ENCODE data around the gene PRR33.
A peak's percentile ranks its signal among the peaks of the same experiment; 100 is the strongest.

PRR33 gene

DNA sequence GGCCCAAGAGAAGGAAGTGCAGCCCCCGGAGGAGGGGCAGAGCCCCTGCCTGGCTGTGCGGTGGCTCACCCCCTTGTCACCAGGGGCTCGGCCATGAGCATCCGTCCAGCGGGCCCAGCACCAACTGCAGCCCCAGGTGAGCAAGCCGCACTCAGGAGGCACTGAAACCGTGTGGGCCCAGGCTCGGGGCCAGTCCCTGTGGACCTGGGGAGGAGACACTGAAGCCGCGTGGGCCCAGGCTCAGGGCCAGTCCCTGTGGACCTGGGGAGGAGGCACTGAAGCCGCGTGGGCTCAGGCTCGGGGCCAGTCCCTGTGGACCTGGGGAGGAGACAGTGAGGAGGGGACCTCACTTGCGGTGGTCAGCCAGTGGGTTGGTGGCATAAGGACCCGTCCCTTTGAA, 24.9 kb downstream of the PRR33 start:
- Histone ChIP-seq H3K4me3 (ENCODE audit: insufficient read length, low read depth) (no peak overlapping the region), H3K27me3 (ENCODE audit: insufficient read depth, insufficient read length) (peaks cover 29% of the 10 kb centered on the region), H3K4me1 (ENCODE audit: insufficient read depth, insufficient read length) (peaks cover 38% of the 10 kb centered on the region), H3K36me3 (ENCODE audit: insufficient read depth, insufficient read length, low read length) (no peaks in the 10 kb centered on the region), H3K9me3 (ENCODE audit: insufficient read depth, low read length) (no peaks in the 10 kb centered on the region), H3K9ac (ENCODE audit: insufficient read length, low read depth) (no peak overlapping the region)
- DNase-seq (ENCODE audit: low read depth, low spot score) = no peak
- TF ChIP-seq ZNF274 (IDR thresholded peaks at IDR 0.05; ENCODE audit: low read depth, low read length) (no peak), SUZ12 (IDR thresholded peaks at IDR 0.05; ENCODE audit: extremely low read depth, insufficient read depth, insufficient read length) (no peak), YY1 (IDR thresholded peaks at IDR 0.05; ENCODE audit: insufficient read depth, insufficient read length) (no peak)

DNA sequence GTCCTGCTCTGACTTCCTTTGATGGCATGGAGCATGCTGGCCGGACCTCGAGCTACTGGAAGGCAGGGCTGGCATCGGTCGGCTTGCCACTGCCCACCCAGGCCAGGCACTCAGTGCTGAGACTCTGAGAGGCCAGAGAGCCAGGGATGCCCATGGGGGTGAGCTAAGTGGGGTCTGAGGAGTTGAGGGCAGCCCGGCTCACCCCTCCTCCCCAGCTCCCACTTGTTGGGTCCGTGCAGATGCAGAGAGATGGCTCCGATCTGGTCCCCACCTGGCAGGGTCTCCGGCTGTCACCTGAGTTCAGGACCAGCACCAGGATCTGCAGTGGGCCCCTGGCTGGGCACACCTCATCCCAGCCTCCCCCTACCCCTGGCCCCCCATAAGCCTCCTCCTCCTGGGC, 25.5 kb downstream of the PRR33 start:
- no peak for DNase-seq (ENCODE audit: low read depth, low spot score)
- H3K9me3 ChIP-seq (ENCODE audit: insufficient read depth, low read length) = no peaks in the 10 kb centered on the region
- H3K4me3 ChIP-seq (ENCODE audit: insufficient read length, low read depth) = no peak overlapping the region
- H3K4me1 ChIP-seq (ENCODE audit: insufficient read depth, insufficient read length) = peaks cover 38% of the 10 kb centered on the region
- no peaks in the 10 kb centered on the region for H3K36me3 ChIP-seq (ENCODE audit: insufficient read depth, insufficient read length, low read length)
- H3K27me3 ChIP-seq (ENCODE audit: insufficient read depth, insufficient read length) = peaks cover 35% of the 10 kb centered on the region
- H3K9ac ChIP-seq (ENCODE audit: insufficient read length, low read depth) = no peak overlapping the region
- TF ChIP-seq YY1 (IDR thresholded peaks at IDR 0.05; ENCODE audit: insufficient read depth, insufficient read length) (no peak), SUZ12 (IDR thresholded peaks at IDR 0.05; ENCODE audit: extremely low read depth, insufficient read depth, insufficient read length) (no peak), ZNF274 (IDR thresholded peaks at IDR 0.05; ENCODE audit: low read depth, low read length) (no peak)

DNA sequence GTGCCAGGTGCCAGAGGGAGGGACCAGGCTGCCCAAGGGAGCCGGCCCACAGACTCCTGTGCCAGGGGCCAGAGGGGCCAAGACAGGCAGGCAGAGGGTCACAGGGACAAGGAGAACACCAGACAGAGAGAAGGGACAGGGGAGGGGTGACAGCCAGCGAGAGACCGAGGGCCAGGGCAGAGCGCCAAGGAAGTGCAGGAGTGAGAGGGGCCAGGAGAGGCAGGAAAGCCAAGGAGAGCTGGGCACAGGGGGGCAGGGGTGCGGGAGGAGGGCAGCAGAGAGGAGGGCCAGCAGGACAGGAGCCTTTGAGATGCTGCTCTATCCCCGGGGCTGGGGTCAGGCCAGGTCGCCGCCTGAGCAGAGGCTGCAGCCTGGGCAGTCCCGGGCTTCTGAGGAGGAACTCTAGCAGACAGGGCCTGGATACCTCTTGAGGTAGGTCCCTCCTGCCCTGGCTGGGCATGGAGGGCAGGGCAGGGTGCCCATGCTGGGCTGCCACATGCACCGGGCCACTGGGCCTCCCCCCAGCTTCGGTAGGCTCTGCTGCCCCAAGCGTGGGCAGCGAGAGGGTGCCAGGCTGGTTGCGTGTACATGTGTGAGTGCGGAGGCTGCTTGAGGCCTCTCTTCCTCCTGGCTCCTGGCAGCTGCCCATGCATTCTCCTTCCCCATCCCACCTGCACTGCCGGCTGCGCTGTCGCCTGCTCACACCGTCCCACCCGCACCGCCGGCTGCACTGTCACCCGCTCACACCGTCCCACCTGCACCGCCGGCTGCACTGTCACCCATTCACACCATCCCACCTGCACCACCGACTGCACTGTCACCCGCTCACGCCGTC, 26.6 kb downstream of the PRR33 start:
- peak overlapping the region; percentile 28 for H3K9ac ChIP-seq (ENCODE audit: insufficient read length, low read depth)
- H3K4me1 ChIP-seq (ENCODE audit: insufficient read depth, insufficient read length) = peaks cover 32% of the 10 kb centered on the region
- TF ChIP-seq SUZ12 (IDR thresholded peaks at IDR 0.05; ENCODE audit: extremely low read depth, insufficient read depth, insufficient read length) = no peak
- TF ChIP-seq ZNF274 (IDR thresholded peaks at IDR 0.05; ENCODE audit: low read depth, low read length) = no peak
- TF ChIP-seq YY1 (IDR thresholded peaks at IDR 0.05; ENCODE audit: insufficient read depth, insufficient read length) = no peak
- H3K4me3 ChIP-seq (ENCODE audit: insufficient read length, low read depth) = no peak overlapping the region
- no peaks in the 10 kb centered on the region for H3K9me3 ChIP-seq (ENCODE audit: insufficient read depth, low read length)
- no peak for DNase-seq (ENCODE audit: low read depth, low spot score)
- peaks cover 37% of the 10 kb centered on the region for H3K27me3 ChIP-seq (ENCODE audit: insufficient read depth, insufficient read length)
- no peaks in the 10 kb centered on the region for H3K36me3 ChIP-seq (ENCODE audit: insufficient read depth, insufficient read length, low read length)

DNA sequence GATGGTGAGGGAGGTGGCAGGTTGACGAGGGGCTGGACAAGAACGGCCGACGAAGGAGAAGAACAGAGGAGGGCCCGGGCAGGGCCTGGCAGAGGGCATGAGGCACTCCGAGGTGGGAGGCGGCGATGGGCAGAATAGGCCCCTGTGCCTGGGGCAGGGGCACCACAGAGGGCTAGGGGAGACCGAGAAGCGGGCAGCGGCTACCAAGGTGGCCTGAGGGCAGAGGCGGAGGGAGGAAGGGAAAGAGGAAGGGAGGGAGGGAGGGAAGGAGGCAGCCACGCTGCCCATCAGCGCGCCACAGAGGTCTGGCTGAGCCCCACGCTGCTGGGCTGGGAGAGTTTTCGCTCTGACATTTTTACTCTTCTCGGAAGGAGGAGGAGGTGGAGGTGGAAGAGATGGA, 27.5 kb downstream of the PRR33 start:
- Histone ChIP-seq H3K9ac (ENCODE audit: insufficient read length, low read depth) (no peak overlapping the region), H3K4me3 (ENCODE audit: insufficient read length, low read depth) (no peak overlapping the region), H3K27me3 (ENCODE audit: insufficient read depth, insufficient read length) (peaks cover 39% of the 10 kb centered on the region), H3K9me3 (ENCODE audit: insufficient read depth, low read length) (no peaks in the 10 kb centered on the region), H3K4me1 (ENCODE audit: insufficient read depth, insufficient read length) (peaks cover 32% of the 10 kb centered on the region), H3K36me3 (ENCODE audit: insufficient read depth, insufficient read length, low read length) (no peaks in the 10 kb centered on the region)
- TF ChIP-seq ZNF274 (IDR thresholded peaks at IDR 0.05; ENCODE audit: low read depth, low read length) (no peak), SUZ12 (IDR thresholded peaks at IDR 0.05; ENCODE audit: extremely low read depth, insufficient read depth, insufficient read length) (no peak), YY1 (IDR thresholded peaks at IDR 0.05; ENCODE audit: insufficient read depth, insufficient read length) (no peak)
- no peak for DNase-seq (ENCODE audit: low read depth, low spot score)

DNA sequence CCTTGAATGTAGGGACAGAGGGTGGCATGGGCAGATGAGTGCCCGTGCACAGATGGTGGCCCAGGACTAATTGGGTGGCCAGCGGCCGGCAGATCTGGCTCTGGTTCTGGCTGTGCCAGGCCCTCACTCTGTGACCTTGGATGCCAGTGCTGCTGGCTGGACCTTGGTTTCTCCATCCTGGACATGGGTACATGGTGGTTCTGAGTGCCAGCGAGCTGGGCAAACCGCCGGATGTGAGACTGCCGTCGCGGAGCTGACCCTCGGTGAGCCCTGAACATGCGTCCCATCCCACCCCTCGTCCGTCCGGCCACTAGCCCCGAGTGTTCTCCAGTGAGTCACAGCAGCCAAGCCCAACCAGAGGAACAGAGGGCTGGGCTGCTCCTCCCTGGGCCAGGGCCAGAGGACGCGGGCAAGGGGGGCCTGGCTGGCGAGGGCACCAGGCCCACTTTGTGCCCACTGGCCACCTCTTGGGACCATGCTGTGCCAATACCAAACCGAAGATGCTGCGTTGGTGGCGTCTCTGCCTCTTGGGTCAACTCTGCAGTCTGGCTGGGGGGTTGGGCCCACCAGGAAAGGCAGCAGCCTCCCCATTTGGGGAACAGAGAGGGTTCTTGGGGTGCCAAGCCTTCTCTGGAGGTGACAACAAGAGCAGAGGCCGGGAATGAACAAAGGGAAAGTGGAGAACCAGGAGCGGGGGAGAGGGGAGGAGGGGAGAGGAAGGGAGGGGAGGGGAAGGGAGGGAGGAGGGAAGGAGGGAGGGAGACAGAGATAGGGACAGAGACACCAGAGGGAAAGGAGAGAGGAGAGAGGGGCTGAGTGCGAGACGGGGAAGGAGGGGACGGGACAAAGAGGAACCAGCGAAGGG, 28.1 kb downstream of the PRR33 start:
- Histone ChIP-seq H3K9ac (ENCODE audit: insufficient read length, low read depth) (no peak overlapping the region), H3K36me3 (ENCODE audit: insufficient read depth, insufficient read length, low read length) (no peaks in the 10 kb centered on the region), H3K4me3 (ENCODE audit: insufficient read length, low read depth) (no peak overlapping the region), H3K9me3 (ENCODE audit: insufficient read depth, low read length) (no peaks in the 10 kb centered on the region), H3K27me3 (ENCODE audit: insufficient read depth, insufficient read length) (peaks cover 39% of the 10 kb centered on the region), H3K4me1 (ENCODE audit: insufficient read depth, insufficient read length) (peaks cover 32% of the 10 kb centered on the region)
- TF ChIP-seq SUZ12 (IDR thresholded peaks at IDR 0.05; ENCODE audit: extremely low read depth, insufficient read depth, insufficient read length) = no peak
- TF ChIP-seq ZNF274 (IDR thresholded peaks at IDR 0.05; ENCODE audit: low read depth, low read length) = no peak
- no peak for TF ChIP-seq YY1 (IDR thresholded peaks at IDR 0.05; ENCODE audit: insufficient read depth, insufficient read length)
- peak; percentile 52 for DNase-seq (ENCODE audit: low read depth, low spot score)

DNA sequence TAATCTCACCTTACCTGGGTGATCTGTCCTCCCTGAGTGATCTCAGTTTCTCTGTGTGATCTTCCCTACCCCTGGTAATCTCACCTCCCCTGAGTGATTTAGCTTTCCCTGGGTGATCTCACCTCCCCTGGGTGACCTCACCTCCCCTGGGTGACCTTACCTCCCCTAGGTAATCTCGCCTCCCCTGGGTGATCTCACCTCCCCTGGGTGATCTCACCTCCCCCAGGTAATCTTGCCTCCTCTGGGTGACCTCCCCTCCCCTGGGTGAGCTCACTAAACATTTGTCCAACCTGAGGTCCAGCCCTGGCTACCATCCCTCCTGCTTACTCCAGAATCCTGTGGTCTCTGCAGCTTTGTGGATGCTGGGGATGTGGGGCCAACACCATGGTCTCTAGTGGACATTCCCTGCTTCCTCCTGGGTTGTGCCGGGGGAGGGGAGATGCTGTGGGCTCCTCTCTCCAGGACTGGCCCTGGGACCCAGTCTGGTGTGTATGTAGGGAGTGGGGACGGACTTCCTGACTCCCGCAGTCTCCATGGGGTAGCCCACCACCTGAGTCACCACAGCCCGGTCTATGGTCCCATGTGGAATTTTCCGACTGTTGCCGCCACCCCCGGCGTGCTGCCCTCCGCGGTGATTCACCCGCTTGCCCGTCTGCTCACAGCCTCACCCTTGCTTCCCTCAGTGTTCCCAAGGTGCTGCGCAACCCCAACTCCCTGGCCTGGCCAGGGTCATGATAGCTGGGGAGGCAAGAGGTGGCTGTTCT, 28.9 kb downstream of the PRR33 start:
- H3K9me3 ChIP-seq (ENCODE audit: insufficient read depth, low read length) = no peaks in the 10 kb centered on the region
- TF ChIP-seq ZNF274 (IDR thresholded peaks at IDR 0.05; ENCODE audit: low read depth, low read length) (no peak), YY1 (IDR thresholded peaks at IDR 0.05; ENCODE audit: insufficient read depth, insufficient read length) (no peak), SUZ12 (IDR thresholded peaks at IDR 0.05; ENCODE audit: extremely low read depth, insufficient read depth, insufficient read length) (no peak)
- H3K4me1 ChIP-seq (ENCODE audit: insufficient read depth, insufficient read length) = peaks cover 27% of the 10 kb centered on the region
- no peak overlapping the region for H3K9ac ChIP-seq (ENCODE audit: insufficient read length, low read depth)
- H3K36me3 ChIP-seq (ENCODE audit: insufficient read depth, insufficient read length, low read length) = no peaks in the 10 kb centered on the region
- H3K4me3 ChIP-seq (ENCODE audit: insufficient read length, low read depth) = no peak overlapping the region
- DNase-seq (ENCODE audit: low read depth, low spot score) = no peak
- peaks cover 39% of the 10 kb centered on the region for H3K27me3 ChIP-seq (ENCODE audit: insufficient read depth, insufficient read length)
